Activated B cell treated with CpG ODN at 0.5 μM for 24 hours (primary cell): ENCODE data around the gene PEX10. TPM values are rescaled to one million over a fixed set of nuclear protein-coding genes. Genes with fewer than 3 reads are reported as not detected.

Experiments used
- ATAC-seq: fragments of 200-7000 bp; cut with Tn5 transposase; one replicate; pipeline ENCODE4 v1.10.0; 2021; ENCODE audit warnings: low read depth, mild to moderate bottlenecking, moderate library complexity
- CTCF ChIA-PET: fragments of 350-600 bp; sonication (Branson Sonifier 250); formaldehyde crosslinking; loops from one replicate; lab custom pipeline; 2021; ENCODE audit warnings: antibody characterized with exemption; lab: Charles Lee
- POLR2A ChIA-PET: fragments of 350-600 bp; sonication (Branson Sonifier 250); formaldehyde crosslinking; loops from one replicate; lab custom pipeline; 2021; ENCODE audit warnings: antibody characterized with exemption; lab: Charles Lee
- DNase-seq: peaks from one replicate; pipeline ENCODE4 v3.0.0; 2022
- H3K27ac Mint-ChIP-seq: one replicate; pipeline ENCODE4 v1.8.0; 2020; ENCODE audit warnings: mixed read lengths
- H3K27me3 Mint-ChIP-seq: one replicate; pipeline ENCODE4 v1.8.0; 2021; ENCODE audit warnings: mixed read lengths
- H3K36me3 Mint-ChIP-seq: one replicate; pipeline ENCODE4 v1.8.0; 2021; ENCODE audit warnings: low read depth, mixed read lengths
- H3K4me1 Mint-ChIP-seq: one replicate; pipeline ENCODE4 v1.8.0; 2021; ENCODE audit warnings: mixed read lengths
- H3K4me3 Mint-ChIP-seq: one replicate; pipeline ENCODE4 v1.8.0; 2020; ENCODE audit warnings: mild to moderate bottlenecking, mixed read lengths
- H3K9me3 Mint-ChIP-seq: one replicate; pipeline ENCODE4 v1.8.0; 2020; ENCODE audit warnings: mixed read lengths
- CTCF ChIP-seq: fragments of 200-600 bp; IDR thresholded peaks from one replicate; pipeline ENCODE4 v1.8.0; 2022; ENCODE audit warnings: antibody characterized with exemption, mild to moderate bottlenecking
- intact Hi-C: fragments of 100-400 bp; cut with micrococcal nuclease; formaldehyde crosslinking; loops from one replicate; pipeline ENCODE4 v1.15.1; 2024
- total RNA-seq: library from RNA; stranded (reverse); gene quantifications from 2 replicates; pipeline ENCODE4 v1.2.3, GENCODE V29; 2022

The PEX10 gene
- total RNA-seq, 1 donor from 2014 or later, result 18.9 TPM

- TF ChIP-seq CTCF, result no peak
- ChIA-PET CTCF (no interaction called here), POLR2A (interaction anchor here (0.7 kb wide), 1 partner anchor 42 kb away, joined by 4 read pairs; no protein-coding TSS in a partner anchor)
- DNase-seq, result no peak
- H3K27ac Mint-ChIP-seq, result no peak overlapping the region
- no peak overlapping the region for H3K4me3 Mint-ChIP-seq
- no peak for ATAC-seq
- H3K36me3 Mint-ChIP-seq, result peaks cover 15% of the 10 kb centered on the region
- no peaks in the 10 kb centered on the region for H3K27me3 Mint-ChIP-seq
- no peaks in the 10 kb centered on the region for H3K4me1 Mint-ChIP-seq
- H3K9me3 Mint-ChIP-seq, result peaks cover 5% of the 10 kb centered on the region
- intact Hi-C loops, result no loop called here
These were observed 48.4 kb downstream of the PEX10 start for GRCh38 chr1:2363847-2364513.

DNA sequence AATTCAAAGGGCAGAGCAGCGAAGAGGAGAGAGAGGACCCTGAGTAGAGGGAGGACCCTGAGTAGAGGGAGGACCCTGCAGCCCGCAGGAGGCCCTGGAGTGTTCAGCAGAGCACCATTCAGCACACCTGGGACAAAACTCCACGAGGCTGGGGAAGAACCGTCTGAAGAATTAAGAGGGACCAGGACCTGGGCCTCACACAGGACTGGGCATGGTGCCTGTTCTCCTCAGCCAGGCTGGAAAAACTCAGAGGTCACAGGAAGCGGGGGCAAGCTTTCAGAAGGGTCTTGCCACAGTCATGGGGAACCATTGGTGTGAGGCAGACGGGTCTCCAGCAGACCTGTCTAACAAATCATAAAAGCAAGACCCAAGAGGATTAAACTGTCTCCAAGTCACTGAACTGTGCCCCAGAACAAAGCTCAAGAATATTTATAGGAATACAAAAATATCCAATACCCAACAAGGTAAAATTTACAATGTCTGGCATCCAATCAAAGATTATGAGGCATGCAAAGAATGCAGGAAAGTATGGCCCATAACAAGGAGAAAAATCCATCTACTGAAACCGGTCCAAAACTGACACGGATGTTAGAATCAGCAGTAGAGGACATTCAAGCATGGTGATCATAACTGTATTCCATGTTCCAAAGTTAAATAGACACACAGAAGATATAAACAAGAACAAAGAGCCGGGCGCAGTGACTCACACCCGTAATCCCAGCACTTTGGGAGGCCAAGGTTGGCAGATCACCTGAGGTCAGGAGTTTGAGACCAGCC is 51.6 kb downstream of the PEX10 start:
- no peak for ATAC-seq
- Mint-ChIP-seq H3K27me3 (no peaks in the 10 kb centered on the region), H3K4me3 (no peak overlapping the region), H3K27ac (no peak overlapping the region), H3K9me3 (peaks cover 5% of the 10 kb centered on the region), H3K4me1 (no peaks in the 10 kb centered on the region), H3K36me3 (peaks cover 10% of the 10 kb centered on the region)
- no peak for DNase-seq
- intact Hi-C loops, result no loop called here
- no peak for TF ChIP-seq CTCF
- CTCF ChIA-PET, result no interaction called here
- POLR2A ChIA-PET, result no interaction called here

- POLR2A ChIA-PET, result no interaction called here
- intact Hi-C loops, result no loop called here
- no peak for TF ChIP-seq CTCF
- ATAC-seq (no peak), DNase-seq (no peak)
- H3K4me3 Mint-ChIP-seq, result no peak overlapping the region
- H3K36me3 Mint-ChIP-seq, result peaks cover 9% of the 10 kb centered on the region
- peaks cover 3% of the 10 kb centered on the region for H3K9me3 Mint-ChIP-seq
- H3K27me3 Mint-ChIP-seq, result no peaks in the 10 kb centered on the region
- no peaks in the 10 kb centered on the region for H3K4me1 Mint-ChIP-seq
- no peak overlapping the region for H3K27ac Mint-ChIP-seq
- CTCF ChIA-PET, result no interaction called here
These were observed 53.4 kb downstream of the PEX10 start for GRCh38 chr1:2358651-2359640.

DNA sequence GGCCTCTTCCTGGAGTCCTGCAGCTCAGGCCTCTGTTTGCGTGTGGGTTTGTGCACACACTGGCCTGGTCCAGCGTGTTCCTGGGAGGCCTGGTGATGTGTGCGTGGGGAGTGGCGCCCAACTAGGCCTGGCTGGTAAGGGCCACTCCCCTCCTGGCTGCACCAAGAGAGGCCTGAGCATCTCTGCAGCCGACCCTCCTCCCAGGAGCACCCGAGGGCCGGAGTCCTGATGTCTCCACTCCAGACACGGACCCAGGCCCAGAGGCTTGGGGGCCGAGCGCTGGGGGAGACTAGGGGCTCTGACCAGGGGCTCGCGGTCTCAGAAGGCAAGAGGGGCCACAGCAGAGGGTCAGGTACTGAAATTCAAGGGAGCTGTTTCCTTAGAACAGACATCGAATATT is 54.3 kb downstream of the PEX10 start:
- Mint-ChIP-seq H3K4me3 (no peak overlapping the region), H3K9me3 (no peaks in the 10 kb centered on the region), H3K4me1 (no peaks in the 10 kb centered on the region), H3K36me3 (peaks cover 6% of the 10 kb centered on the region), H3K27ac (no peak overlapping the region), H3K27me3 (no peaks in the 10 kb centered on the region)
- intact Hi-C loops, result no loop called here
- TF ChIP-seq CTCF, result no peak
- ChIA-PET POLR2A (no interaction called here), CTCF (no interaction called here)
- DNase-seq, result no peak
- no peak for ATAC-seq
